H9 (cell line): Measurements from ENCODE around the gene PDF. TPM values are rescaled to one million over a fixed set of nuclear protein-coding genes. Genes with fewer than 3 reads are reported as not detected.
"Not testable (repeated sequence)": the region's sequence is repeated elsewhere in the genome, so short reads cannot be mapped to it uniquely, and the experiment has no call there.

ENCODE experiments used
- DNase-seq: peaks from one replicate; pipeline ENCODE4 v3.0.0-alpha.2; 2017
- H2AFZ ChIP-seq: one replicate; pipeline ENCODE4 v1.6.1; 2013; ENCODE audit warnings: mild to moderate bottlenecking, low read length, control low read depth, moderate library complexity
- H2AK5ac ChIP-seq: 2 replicates; pipeline ENCODE4 v1.6.1; 2013; ENCODE audit warnings: low read length, control low read depth, mixed read lengths; ENCODE audit not compliant: insufficient read length
- H2BK120ac ChIP-seq: one replicate; pipeline ENCODE4 v1.6.1; 2013; ENCODE audit warnings: low read depth, mild to moderate bottlenecking, low read length, control low read depth, inconsistent platforms; ENCODE audit not compliant: poor library complexity, severe bottlenecking
- H2BK12ac ChIP-seq: 2 replicates; pipeline ENCODE4 v1.6.1; 2013; ENCODE audit warnings: low read length, control low read depth, mixed read lengths, low read depth; ENCODE audit not compliant: insufficient read length
- H2BK15ac ChIP-seq: 2 replicates; pipeline ENCODE4 v1.6.1; 2013; ENCODE audit warnings: low read depth, low read length, control low read depth
- H2BK20ac ChIP-seq: one replicate; pipeline ENCODE4 v1.6.1; 2013; ENCODE audit warnings: low read depth, mild to moderate bottlenecking, low read length, control low read depth, inconsistent platforms; ENCODE audit not compliant: poor library complexity, severe bottlenecking
- H2BK5ac ChIP-seq: 2 replicates; pipeline ENCODE4 v1.6.1; 2013; ENCODE audit warnings: low read length, control low read depth, mixed read lengths; ENCODE audit not compliant: insufficient read length
- H3K14ac ChIP-seq: 2 replicates; pipeline ENCODE4 v1.6.1; 2013; ENCODE audit warnings: low read length, control low read depth; ENCODE audit not compliant: insufficient read depth
- H3K18ac ChIP-seq: 2 replicates; pipeline ENCODE4 v1.6.1; 2013; ENCODE audit warnings: low read depth, mild to moderate bottlenecking, mixed read lengths, low read length, control low read depth; ENCODE audit not compliant: insufficient read length
- H3K23ac ChIP-seq: 2 replicates; pipeline ENCODE4 v1.6.1; 2013; ENCODE audit warnings: low read length, control low read depth, mixed read lengths, low read depth; ENCODE audit not compliant: insufficient read length
- H3K23me2 ChIP-seq: 2 replicates; pipeline ENCODE4 v1.6.1; 2013; ENCODE audit warnings: low read depth, mild to moderate bottlenecking, mixed read lengths, low read length, control low read depth; ENCODE audit not compliant: insufficient read length, poor library complexity, severe bottlenecking
- H3K27ac ChIP-seq: 2 replicates; pipeline ENCODE4 v1.5.1; 2013; ENCODE audit warnings: low read length, control low read depth, mixed read lengths, low read depth; ENCODE audit not compliant: insufficient read length
- H3K27me3 ChIP-seq: 2 replicates; pipeline ENCODE4 v1.6.1; 2013; ENCODE audit warnings: low read length, control low read depth, inconsistent platforms; ENCODE audit not compliant: insufficient read depth
- H3K4ac ChIP-seq: 2 replicates; pipeline ENCODE4 v1.6.1; 2013; ENCODE audit warnings: low read depth, mild to moderate bottlenecking, control low read depth, inconsistent platforms, low read length, moderate library complexity
- H3K4me1 ChIP-seq: 2 replicates; pipeline ENCODE4 v1.6.1; 2013; ENCODE audit warnings: low read length, control low read depth, inconsistent platforms; ENCODE audit not compliant: insufficient read depth
- H3K4me2 ChIP-seq: 2 replicates; pipeline ENCODE4 v1.6.1; 2013; ENCODE audit warnings: low read length, control low read depth, mixed read lengths; ENCODE audit not compliant: insufficient read length, insufficient read depth
- H3K56ac ChIP-seq: 2 replicates; pipeline ENCODE4 v1.6.1; 2013; ENCODE audit warnings: low read depth, mild to moderate bottlenecking, mixed read lengths, low read length, control low read depth; ENCODE audit not compliant: insufficient read length
- H3K79me1 ChIP-seq: 2 replicates; pipeline ENCODE4 v1.6.1; 2013; ENCODE audit warnings: low read depth, mild to moderate bottlenecking, moderate library complexity, low read length, control low read depth, inconsistent platforms; ENCODE audit not compliant: insufficient read depth, poor library complexity, severe bottlenecking
- H3K79me2 ChIP-seq: 2 replicates; pipeline ENCODE4 v1.6.1; 2013; ENCODE audit warnings: low read length, control low read depth, inconsistent platforms; ENCODE audit not compliant: insufficient read depth
- H3K9ac ChIP-seq: 2 replicates; pipeline ENCODE4 v1.6.1; 2013; ENCODE audit warnings: low read length, control low read depth, mixed read lengths; ENCODE audit not compliant: insufficient read length; ENCODE audit errors: extremely low read depth
- H3K9me3 ChIP-seq: one replicate; pipeline ENCODE4 v1.6.1; 2013; ENCODE audit warnings: low read depth, low read length, inconsistent platforms; ENCODE audit not compliant: control insufficient read depth
- H3T11ph ChIP-seq: one replicate; pipeline ENCODE4 v1.6.1; 2013; ENCODE audit warnings: mild to moderate bottlenecking, low read length, control low read depth, inconsistent platforms
- H4K20me1 ChIP-seq: one replicate; pipeline ENCODE4 v1.6.1; 2013; ENCODE audit not compliant: control insufficient read depth, insufficient read length, insufficient read depth
- H4K5ac ChIP-seq: 2 replicates; pipeline ENCODE4 v1.6.1; 2013; ENCODE audit warnings: low read depth, mild to moderate bottlenecking, mixed read lengths, low read length, control low read depth; ENCODE audit not compliant: insufficient read length
- H4K8ac ChIP-seq: replicated peaks from 2 replicates; pipeline ENCODE4 v1.6.1; 2013; ENCODE audit warnings: low read length, control low read depth, mixed read lengths, low read depth; ENCODE audit not compliant: insufficient read length
- H4K91ac ChIP-seq: 2 replicates; pipeline ENCODE4 v1.6.1; 2013; ENCODE audit warnings: low read depth, mild to moderate bottlenecking, moderate library complexity, mixed read lengths, low read length, control low read depth; ENCODE audit not compliant: insufficient read length
- H3K27ac Mint-ChIP-seq, 3 experiments: 2 replicates in 2 of 3; 3 replicates in 1 of 3; pipeline ENCODE4 v1.8.0; 2020 to 2021; ENCODE audit warnings: mixed read lengths in 3 of 3, mild to moderate bottlenecking in 1 of 3, moderate library complexity in 1 of 3
- H3K27me3 Mint-ChIP-seq: 2 replicates; pipeline ENCODE4 v1.8.0; 2021; ENCODE audit warnings: low read depth, mild to moderate bottlenecking, moderate library complexity, mixed read lengths
- H3K36me3 Mint-ChIP-seq, 3 experiments: 2 replicates in 2 of 3; 3 replicates in 1 of 3; pipeline ENCODE4 v1.8.0; 2020 to 2021; ENCODE audit warnings: low read depth in 3 of 3, mixed read lengths in 3 of 3; ENCODE audit not compliant: insufficient read depth in 1 of 3
- H3K4me1 Mint-ChIP-seq, 2 experiments: 2 replicates each; pipeline ENCODE4 v1.8.0; 2020; ENCODE audit warnings: mixed read lengths in 2 of 2
- H3K4me3 Mint-ChIP-seq, 2 experiments: 2 replicates in 1 of 2; 3 replicates in 1 of 2; pipeline ENCODE4 v1.8.0; 2020 to 2021; ENCODE audit warnings: mild to moderate bottlenecking in 2 of 2, mixed read lengths in 2 of 2, moderate library complexity in 1 of 2
- H3K9me3 Mint-ChIP-seq, 2 experiments: 2 replicates in 1 of 2; 3 replicates in 1 of 2; pipeline ENCODE4 v1.8.0; 2020; ENCODE audit warnings: mild to moderate bottlenecking in 2 of 2, mixed read lengths in 2 of 2, moderate library complexity in 1 of 2
- WGBS: extraction: QIAGEN DNeasy Blood & Tissue Kit; methylation state at CpG from one replicate; pipeline ENCODE4 v1.1.7; 2013; ENCODE audit warnings: missing lambda C conversion rate, low lambda C conversion rate, mixed read lengths; ENCODE audit not compliant: insufficient read length; ENCODE audit errors: extremely low coverage; 5-methylcytosine and 5-hydroxymethylcytosine counted together
- total RNA-seq: library from RNA; stranded (reverse); gene quantifications from 2 replicates; pipeline ENCODE4 v1.2.1, GENCODE V29; 2021
- TF ChIP-seq, protein P1 (sequence below): fragments of 200-600 bp; sonication (generic); conservative IDR thresholded peaks from 3 replicates; pipeline ENCODE4 v1.8.0; 2021; ENCODE audit warnings: antibody characterized with exemption, mild to moderate bottlenecking

Gene PDF
- total RNA-seq, 1 experiment from 2014 or later, result 36.4 TPM

DNA sequence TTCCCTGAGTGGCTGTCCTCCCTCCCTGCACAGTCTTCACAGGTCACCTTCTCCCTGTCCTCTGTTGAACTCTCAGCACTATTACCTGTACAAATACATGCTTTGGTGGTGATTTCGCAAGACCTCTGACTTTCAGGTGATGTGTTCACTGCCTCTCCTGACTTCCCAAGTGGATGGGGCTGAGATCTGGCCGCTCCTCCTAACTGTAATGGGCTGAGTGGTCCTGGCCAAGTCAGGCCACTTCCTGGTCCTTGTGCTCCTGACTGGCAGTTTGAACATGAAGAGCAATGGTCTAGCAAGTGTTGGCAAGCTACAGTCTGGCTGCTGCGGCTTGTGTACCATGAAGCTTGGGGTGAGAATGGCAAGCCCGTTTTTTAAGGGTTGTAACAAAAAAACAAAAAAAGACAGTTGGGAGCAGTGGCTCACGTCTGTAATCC lies 32.9 kb upstream of the PDF start:
- no peaks in the 10 kb centered on the region for H3K27me3 Mint-ChIP-seq
- Histone ChIP-seq H3K9me3 (no peaks in the 10 kb centered on the region), H3K23me2 (no peaks in the 10 kb centered on the region), H3K79me1 (no peaks in the 10 kb centered on the region), H3K4ac (no peak overlapping the region), H3K56ac (no peak overlapping the region), H3K18ac (no peak overlapping the region), H2BK120ac (no peak overlapping the region), H3K23ac (no peak overlapping the region), H2BK5ac (no peak overlapping the region), H2BK12ac (no peak overlapping the region), H4K20me1 (no peaks in the 10 kb centered on the region), H3K27ac (no peak overlapping the region), H3K9ac (no peak overlapping the region), H4K91ac (no peak overlapping the region), H3K4me1 (no peaks in the 10 kb centered on the region), H2AK5ac (no peak overlapping the region), H3T11ph (no peak overlapping the region), H3K79me2 (no peaks in the 10 kb centered on the region), H3K27me3 (no peaks in the 10 kb centered on the region), H4K5ac (no peak overlapping the region), H3K4me2 (no peak overlapping the region), H2AFZ (no peak overlapping the region), H2BK15ac (no peak overlapping the region), H2BK20ac (no peak overlapping the region), H3K14ac (no peak overlapping the region), H4K8ac (no peak overlapping the region)
- WGBS, result no CpG with 5 or more reads among the region's 5 CpGs
- H3K4me3 Mint-ChIP-seq, result no peak overlapping the region
- DNase-seq, result no peak
- no peaks in the 10 kb centered on the region for H3K4me1 Mint-ChIP-seq
- no peaks in the 10 kb centered on the region for H3K9me3 Mint-ChIP-seq
- peak overlapping the region in 2 of 3 experiments; percentile 14 to 52; a peak in 3 of 7 replicates for H3K27ac Mint-ChIP-seq
- TF ChIP-seq, protein P1, sequence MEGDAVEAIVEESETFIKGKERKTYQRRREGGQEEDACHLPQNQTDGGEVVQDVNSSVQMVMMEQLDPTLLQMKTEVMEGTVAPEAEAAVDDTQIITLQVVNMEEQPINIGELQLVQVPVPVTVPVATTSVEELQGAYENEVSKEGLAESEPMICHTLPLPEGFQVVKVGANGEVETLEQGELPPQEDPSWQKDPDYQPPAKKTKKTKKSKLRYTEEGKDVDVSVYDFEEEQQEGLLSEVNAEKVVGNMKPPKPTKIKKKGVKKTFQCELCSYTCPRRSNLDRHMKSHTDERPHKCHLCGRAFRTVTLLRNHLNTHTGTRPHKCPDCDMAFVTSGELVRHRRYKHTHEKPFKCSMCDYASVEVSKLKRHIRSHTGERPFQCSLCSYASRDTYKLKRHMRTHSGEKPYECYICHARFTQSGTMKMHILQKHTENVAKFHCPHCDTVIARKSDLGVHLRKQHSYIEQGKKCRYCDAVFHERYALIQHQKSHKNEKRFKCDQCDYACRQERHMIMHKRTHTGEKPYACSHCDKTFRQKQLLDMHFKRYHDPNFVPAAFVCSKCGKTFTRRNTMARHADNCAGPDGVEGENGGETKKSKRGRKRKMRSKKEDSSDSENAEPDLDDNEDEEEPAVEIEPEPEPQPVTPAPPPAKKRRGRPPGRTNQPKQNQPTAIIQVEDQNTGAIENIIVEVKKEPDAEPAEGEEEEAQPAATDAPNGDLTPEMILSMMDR, result no peak
- H3K36me3 Mint-ChIP-seq, result peaks cover 8 to 35% (median 27%) of the 10 kb centered on the region in 3 experiments; a peak in 6 of 7 replicates

DNA sequence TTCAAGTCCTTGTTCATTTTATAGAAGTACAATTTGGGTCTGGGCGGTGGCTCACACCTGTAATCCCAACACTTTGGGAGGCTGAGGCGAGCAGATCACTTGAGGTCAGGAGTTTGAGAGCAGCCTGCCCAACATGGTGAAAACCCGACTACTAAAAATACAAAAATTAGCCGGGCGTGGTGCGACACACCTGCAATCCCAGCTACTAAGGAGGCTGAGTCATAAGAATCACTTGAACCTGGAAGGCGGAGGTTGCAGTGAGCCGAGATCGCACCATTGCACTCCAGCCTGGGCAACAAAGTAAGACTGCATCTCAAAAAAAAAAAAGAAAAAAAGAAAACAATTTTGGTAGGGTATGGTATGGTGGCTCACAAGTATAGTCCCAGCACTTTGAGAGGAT lies 29.7 kb upstream of the PDF start:
- not testable (repeated sequence) for H2AFZ ChIP-seq, H3K4me1 ChIP-seq, H3K4me3 Mint-ChIP-seq, H3K4me1 Mint-ChIP-seq, DNase-seq, H3K79me1 ChIP-seq, H3K27ac ChIP-seq, H2BK5ac ChIP-seq, H3K9me3 ChIP-seq, H3K27ac Mint-ChIP-seq, H4K5ac ChIP-seq, H3K23ac ChIP-seq, H4K20me1 ChIP-seq, H3K14ac ChIP-seq, H2BK15ac ChIP-seq, H3K56ac ChIP-seq, H3K18ac ChIP-seq, H3K9ac ChIP-seq, H3K4me2 ChIP-seq, H3K4ac ChIP-seq, H3K79me2 ChIP-seq, H2BK20ac ChIP-seq, H2BK12ac ChIP-seq, H2BK120ac ChIP-seq, H3K27me3 ChIP-seq, H2AK5ac ChIP-seq, H3K27me3 Mint-ChIP-seq, H4K91ac ChIP-seq, H4K8ac ChIP-seq, H3K9me3 Mint-ChIP-seq, H3T11ph ChIP-seq, H3K23me2 ChIP-seq
- WGBS, result no CpG with 5 or more reads among the region's 9 CpGs
- peaks cover 2 to 15% (median 6%) of the 10 kb centered on the region in 3 experiments; a peak in 5 of 7 replicates for H3K36me3 Mint-ChIP-seq
